Measurements from ENCODE around the gene FRMD4B.

Gene FRMD4B

DNA sequence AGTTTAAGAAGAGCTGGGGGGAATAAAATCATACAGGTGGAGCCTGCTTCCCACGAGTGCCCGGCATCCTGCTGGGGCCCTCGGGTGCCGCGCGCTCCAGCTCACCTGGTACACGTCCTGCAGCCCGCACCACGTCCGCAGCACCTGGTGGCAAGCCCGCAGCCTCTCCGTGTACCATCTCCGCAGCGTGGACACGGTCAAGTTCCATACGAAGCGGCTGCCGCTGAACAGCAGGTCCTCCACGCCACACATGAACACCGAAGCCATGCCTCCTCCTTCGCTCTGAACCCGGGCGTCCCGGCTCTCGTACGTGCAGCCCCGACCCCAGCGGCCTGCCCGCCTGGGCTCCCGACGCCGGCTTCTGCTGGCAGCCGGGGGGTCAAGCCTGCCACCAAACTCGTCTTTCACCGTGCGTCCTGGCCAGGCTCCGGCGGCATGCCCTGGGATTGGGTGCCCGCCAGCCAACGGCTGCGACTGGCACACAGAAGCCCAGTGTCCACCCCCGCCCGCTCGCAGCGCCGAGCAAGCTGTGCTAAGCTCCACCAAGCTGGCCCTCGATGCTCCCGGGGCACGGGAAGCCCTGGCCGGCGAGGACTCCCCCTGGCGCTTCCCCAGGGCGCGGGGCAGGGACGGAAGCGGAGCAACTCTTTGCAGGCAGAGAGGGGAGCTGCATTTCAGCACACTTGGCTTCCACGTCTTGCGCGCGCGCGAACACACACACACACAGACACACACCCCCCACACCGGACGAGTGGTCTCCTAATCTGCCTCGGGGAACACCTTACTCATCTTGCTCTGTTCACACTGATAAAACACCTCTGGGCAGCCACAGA is at the start of gene FRMD4B:
FRMD4B (minus strand) TSS at position 366 of the 833 bp plus-strand sequence; CDS start at position 267, 99 bp downstream.
- peak; percentile 47 for DNase-seq

DNA sequence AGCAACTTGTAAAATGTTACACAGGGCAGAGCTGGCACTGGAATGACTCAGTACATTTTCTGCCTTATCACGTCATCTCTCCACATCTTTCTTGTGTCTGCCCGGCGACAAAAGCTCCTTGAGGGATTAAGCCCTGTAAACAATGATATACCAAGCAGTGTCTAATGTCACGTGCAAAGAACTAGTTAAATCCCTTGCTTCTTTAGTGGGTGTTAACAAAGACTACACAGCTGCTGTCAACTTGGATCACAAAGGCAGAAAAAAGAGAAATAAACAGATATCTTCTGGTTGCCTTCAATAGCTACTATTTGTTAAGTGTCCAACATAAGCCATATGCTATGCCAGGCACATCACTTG is 48.1 kb upstream of the FRMD4B start:
- no peak for DNase-seq

DNA sequence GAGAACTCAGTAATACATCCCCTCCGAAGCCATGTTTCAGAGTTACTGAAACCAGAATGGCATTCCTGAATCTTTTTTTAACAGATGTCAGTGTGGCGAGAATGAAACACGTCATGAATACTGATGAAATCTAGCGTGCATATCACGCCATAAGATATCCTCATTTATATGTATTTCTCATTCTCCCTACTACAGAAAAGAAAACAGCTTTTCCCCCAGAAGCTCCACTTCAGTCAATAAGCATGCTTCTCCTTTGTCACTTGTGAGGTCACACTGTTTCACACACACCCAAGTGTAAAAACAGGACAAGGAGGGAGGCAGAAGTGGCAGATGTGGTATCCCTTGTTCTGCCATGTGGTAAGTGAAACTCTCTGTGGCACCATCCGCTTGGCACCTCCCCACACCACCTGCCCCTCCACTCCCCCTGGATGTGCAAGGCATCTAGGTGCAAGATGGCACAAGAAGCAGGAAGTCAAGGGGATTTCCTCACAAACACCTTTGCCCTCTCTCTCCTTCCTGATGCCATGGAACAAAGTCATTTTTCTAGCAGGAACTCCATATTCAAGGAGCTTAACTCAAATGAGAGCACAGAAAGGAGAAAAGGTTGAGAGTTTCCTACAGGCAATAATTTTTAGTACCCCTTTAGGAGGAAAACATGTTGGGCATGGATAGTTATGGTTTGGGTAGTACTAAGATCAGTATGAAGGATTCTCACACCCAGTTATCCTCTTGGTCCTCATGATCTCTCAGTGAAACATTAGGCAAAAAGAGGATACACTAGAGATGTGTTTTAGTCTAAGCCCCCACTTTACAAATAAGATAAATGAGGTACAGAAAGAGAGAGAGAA is 47.5 kb upstream of the FRMD4B start:
- DNase-seq: no peak

DNA sequence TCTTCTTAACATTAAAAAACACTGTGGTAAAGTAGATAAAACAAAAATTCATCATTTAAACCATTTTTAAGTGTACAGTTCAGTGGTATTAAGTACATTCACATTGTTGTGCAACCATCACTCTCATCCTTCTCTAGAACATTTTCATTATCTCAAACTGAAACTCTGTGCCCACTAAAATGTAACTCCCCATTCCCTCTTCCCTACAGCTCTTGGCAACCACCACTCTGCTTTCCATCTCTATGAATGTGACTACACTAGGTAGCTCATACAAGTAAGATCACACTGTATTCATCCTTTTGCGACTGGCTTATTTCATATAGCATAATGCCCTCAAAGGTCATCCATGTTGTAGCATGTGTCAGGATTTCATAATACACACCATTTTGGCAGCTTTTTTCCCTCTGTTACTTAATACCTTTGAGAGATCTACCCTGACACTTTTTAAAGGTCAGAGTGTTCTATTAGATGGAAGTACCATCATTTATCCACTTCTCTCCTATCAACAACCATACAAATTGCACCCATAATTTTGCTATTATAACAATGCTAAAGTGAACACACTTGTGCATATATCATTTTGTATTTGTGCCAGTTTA is 42.9 kb upstream of the FRMD4B start:
- no peak for DNase-seq

DNA sequence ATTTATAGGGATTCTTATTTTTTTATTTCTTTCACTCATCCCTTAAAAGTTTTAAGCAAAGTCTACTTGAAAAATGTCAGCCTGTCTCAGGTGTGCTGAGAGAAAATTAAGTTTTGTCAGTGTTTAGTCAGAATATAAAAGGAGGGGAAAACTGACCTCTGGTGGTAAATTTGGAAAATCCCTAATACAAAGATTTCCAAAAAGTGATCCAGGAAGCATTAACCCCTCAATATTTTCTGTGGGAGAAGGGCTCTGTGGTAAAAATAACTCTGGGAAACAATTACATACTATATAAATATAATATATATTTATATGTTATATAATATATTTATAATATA is 41.0 kb upstream of the FRMD4B start:
- DNase-seq: no peak

DNA sequence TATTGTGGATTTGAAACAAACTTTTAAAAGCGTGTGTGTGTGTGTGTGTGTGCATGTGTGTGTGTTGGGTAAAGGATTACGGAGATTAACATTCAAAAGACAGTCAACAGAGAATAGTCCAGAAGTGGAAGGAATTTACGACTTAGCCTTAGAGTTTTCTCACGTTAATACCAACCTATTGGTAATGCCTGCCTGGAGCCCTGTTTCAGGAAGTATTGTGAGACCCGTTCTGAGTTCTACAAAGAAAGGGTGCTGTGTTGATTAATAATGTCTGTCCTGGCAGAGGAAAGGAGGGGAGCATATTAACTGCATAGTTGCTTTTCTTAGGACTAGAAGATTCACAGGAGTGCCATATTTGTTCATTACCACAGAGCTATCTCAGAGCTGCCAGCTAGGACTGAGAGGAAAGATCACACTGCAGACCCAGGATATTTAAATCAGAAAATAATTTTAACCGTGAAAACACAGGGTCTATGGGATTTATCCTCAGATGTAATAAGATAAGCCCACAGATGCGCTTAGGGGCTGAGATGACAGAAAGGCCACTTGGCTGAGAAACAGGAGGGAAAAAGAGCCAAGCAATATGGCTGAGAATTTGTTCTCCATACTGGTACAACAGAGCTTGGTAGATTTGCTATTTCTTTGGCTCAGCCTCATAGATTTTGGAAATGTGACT is 40.5 kb upstream of the FRMD4B start:
- no peak for DNase-seq

DNA sequence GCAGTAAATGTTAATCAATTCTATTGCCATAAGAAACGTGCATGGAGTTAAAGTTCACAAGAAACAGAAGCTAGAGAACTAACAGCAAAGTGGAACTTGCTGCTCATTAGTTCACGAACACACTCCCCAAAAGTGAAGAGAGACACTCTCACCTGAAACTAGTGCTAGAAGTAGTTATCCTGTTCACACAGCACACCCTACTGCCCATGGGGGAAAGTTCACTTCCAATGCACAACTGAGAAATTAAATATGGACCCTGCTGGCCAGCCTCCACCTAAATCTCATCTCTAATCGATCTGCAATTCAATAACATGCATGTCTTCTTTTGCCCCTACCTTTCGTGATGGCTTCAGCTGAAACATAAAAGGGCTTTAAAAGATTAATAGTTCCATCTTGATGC is 39.4 kb upstream of the FRMD4B start:
- no peak for DNase-seq

DNA sequence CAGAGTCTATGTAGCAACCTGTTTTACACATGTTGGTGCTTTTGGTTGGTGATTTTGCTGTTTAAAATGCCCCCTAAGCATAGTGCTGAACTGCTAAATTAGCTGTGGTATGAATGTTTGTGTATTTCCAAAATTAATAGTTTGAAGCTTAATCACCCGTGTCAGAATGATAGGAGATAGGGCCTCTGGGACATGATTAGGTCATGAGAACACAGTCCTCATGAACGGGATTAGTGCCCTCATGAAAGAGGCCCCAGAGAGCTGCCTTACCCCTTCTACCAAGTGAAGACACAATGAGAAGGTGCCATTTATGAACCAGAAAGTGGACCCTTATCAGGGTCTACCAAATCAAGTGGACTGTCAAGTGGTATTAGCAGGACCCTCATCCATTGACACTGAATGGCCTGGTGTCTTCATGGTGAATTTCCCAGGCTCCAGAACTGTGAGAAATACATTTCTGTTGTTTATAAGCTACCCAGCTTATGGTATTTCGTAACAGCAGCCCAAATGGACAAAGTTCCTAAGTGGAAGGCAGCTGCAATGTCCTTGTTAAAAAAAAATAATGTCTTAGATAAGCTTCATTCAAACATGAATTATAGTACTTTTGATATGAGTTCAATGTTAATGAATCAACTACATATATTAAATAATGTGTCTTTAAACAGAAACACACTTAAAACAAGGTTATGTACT is 37.7 kb upstream of the FRMD4B start:
- no peak for DNase-seq

DNA sequence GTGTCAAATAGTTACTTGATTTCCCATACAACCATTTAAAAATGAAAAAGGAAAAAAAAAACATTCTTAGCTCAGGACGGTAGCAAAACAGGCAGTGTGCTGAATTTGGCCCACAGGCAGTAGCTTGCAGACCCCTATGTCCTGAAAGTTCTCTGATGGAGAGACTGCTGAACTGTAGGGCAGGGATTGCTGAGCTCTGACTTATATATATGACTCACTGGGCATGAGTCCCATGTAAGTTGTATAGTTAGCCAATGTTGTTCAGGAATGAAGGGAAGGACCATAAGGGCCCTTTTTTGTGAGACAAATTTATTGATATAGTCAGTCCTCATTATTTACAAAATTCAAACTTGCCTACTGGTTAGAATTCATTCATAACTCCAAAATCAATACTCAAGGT is 36.9 kb upstream of the FRMD4B start:
- DNase-seq: no peak

DNA sequence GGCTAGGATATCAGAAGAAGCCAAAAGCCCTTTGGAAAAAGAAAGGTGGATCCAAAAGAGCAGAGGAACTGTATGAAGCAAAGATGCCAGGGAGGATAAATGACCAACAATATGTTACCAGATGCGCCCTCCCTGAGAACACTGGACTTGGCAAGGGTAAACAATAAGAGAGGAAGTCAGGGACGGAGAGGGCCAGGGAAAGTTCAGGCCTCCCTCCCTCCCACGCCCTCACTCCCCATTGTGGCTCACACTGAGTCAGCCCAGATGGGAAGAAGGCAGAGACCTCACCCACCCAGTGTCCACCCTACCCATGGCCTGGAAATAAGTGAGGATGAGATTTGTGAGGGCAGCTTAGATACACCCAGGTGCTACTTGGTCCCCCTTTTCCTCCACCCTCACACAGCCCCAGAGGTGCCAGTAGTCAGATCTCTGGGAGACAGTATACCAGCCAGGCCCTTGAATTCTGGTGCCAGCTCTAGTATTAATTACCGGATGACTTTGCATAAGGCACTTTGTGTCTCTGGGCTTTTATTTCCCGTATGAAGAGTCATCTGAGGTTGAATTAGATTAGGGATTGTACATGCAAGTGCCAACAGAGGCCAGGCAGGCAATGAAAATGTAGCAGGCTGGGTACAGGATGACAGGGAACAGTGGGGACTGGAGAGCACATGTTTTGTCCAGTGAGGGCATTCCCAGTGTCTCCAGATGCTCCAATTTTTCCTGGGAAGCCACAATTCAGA is 35.1 kb upstream of the FRMD4B start:
- no peak for DNase-seq

DNA sequence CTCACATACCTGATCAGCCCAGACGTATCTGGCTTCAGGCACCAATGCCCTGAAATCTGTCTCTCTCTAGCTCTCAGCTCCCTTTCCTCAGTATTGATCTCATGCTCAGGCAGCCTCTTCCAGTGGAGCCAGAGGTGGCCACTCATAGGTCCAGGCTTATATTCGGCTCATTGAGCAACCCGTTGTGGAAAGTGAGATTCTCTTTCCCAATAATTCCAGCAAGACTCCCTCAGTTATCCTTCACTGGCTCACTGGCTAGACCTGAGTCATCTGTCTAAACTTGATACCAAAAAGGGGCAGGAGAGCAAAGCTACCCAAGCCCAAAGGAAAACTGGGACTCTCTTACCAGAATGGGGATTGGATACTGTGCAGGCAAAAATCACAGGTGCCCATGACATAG is 33.4 kb upstream of the FRMD4B start:
- DNase-seq: no peak

DNA sequence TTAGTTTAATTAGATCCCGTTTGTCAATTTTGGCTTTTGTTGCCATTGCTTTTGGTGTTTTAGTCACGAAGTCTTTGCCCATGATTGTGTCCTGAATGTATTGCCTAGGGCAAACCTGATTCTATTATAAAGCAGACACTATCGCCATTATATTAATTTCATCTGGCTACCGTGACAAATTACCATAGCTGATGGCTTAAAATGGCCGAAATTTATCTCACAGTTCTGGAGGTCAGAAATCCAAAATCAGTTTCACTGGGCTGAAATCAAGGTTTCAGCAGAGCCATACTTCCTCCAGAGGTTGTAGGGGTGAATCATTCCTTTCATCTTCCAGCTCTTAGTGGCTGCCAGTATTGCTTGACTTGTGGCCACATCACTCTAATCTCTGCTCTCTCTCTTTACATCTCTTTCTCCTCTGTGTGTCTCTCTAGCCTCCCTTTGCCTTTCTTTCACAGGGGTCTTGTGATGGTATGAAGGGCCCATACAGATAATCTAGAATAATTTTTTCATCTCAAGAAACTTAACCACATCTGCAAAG is 31.7 kb upstream of the FRMD4B start:
- no peak for DNase-seq

DNA sequence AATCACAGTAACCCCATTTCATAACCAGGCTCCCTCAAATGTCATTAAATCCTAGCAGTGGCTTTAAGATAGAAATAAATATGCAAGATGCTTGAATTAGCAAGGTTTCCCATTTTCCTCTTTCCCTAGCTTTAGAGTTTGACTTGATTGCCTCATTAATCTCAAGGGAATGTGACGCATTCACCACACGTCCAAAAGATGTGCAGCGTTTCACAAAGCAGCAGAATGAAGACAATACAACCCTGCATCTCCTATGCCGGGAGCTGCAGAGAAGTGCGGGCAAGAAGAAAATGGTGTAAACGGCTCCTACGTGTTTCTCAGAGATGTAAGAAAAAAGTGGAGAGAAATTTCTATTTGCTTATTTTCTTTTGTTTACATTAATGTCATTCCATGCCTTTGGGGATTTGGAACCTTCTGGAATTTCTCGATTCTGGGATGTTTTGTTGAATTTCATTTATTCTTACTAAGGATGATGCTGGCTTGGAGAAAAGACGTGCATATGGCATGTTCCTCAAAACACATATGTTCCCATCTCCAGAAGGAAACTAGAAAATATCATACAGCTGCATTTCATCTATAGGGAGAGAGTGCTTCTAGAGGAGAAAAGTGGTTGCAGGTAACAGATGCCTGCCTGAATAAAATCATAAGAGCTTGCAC is 27.8 kb upstream of the FRMD4B start:
- no peak for DNase-seq

DNA sequence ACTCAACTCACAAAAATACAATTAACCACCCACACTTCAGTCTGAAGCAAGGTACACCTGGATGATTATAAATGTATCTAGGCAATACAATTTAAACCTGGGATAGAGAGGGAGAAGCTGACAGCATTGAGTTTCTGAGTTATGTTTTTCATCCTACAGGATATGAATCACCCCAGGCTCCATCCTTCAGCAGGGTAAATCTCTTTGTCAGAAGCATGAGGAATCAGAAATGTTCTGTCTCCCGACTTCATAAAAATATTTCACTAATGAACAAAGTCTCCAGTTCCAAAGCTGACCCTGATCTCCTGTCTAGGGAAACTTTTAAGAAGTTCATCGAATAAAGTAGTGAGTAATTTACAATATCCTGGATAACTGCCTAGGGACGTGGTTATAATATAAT is 25.5 kb upstream of the FRMD4B start:
- no peak for DNase-seq

DNA sequence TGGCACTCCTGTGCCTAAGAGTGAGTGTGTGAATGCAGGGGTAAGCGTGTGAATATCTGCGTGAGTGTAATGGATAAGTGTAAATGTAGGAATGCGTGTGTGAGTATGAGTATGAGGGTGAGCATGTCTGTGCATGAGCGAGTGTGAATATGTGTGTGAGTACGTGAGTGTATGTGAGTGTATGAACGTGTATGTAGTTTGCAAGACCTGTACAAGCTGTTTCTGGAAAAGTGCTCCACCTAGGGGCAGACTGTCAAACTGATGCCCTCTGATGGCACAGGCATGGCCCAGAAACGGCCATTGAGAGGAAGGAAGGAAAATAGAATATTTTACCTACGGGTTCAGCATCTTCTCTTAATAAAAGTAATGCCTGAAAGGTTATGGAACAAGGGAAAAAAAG is 24.4 kb upstream of the FRMD4B start:
- no peak for DNase-seq

DNA sequence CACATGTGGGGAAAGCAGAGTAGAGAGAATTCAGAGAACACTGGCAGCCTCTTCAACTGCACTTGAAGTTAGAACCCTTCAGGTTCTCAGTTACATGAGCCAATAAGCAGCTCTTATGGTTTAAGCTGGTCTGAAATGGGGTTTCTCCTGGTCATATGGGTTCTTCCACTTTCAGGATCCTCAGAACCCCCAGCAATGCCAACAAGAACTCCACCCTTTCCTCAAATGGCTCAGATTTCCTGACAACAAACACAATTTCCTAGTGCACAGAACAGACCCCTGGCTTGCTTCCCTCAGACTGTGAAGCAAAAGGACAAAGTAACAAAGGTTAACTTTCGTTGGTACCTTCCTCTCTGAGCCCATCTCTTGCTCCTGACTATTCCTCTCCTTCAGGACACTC is 23.9 kb upstream of the FRMD4B start:
- no peak for DNase-seq

DNA sequence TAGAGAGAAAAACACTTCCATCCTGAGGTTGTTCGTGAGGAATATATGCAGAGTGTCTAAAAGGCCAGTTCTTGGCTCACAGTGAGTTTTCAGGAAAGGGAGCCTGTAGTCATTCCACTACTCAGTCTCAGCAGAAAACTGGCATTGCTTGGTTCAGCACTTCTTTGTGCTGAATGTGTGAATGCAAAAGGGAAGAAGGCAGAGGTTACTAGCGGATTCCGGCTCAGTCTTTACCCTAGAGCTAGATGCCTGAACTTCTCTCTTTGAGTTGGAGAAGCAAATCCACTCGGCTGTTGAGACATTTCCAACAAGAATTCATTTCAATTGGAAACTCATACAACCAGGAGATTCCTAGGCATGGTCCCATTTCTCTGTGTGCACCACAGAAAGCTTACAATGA is 23.1 kb upstream of the FRMD4B start:
- no peak for DNase-seq

DNA sequence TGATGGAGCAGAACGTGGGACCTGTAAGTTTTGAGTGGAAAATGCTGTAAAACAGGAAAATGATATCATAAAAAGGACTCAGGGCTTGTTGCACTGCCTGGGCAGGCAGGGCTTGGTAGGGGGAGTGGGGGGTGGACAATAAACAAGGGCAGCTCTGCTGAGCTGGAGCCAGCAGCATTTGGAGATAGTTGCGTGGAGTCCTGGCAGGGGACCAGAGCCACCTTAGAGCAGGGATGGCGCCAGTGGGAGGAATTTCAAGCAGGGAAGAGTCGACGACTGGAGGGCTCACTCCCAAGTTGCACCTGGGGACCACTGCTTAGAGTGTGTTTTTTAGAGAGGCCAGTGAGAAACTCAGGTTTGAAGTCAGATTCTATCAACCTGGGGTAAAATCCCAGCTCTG is 22.7 kb upstream of the FRMD4B start:
- no peak for DNase-seq

DNA sequence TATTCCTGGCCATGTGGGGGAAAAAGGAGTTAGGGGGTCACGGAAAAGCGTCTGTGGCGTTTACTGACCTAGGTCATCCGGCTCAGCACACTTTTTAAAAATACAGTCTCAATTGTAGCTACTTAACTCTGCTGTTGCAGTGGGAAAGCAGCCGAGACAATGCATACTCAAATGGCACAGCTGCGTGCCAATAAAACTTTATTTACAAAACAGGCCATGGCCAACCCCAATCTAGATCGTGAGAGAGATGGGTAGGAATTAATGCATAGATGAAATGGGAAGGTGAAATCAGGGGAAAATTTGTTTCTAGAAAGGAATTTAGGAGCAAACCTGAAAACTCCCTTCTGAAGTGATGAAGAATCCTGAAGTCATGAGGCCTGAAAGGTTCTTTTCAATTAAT is 22.0 kb upstream of the FRMD4B start:
- no peak for DNase-seq

DNA sequence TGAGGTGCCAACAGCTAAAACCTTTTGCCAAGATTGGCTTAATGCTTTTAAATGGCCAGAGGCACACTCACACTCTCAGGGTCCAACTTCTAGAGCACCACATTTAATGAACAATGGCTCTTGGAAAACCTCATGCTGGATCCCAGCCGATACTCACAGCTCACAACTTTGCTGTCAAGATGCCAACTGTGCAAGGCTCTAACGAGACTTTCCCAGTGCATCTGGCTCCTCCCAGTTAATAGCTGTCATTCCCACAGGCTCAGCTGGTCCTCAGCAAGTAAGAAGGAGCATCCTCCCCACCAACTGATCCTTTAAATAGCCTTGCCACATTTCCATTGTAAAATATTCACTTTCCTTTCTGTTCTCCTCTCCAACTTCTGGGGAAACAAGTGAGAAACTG is 20.3 kb upstream of the FRMD4B start:
- no peak for DNase-seq

DNA sequence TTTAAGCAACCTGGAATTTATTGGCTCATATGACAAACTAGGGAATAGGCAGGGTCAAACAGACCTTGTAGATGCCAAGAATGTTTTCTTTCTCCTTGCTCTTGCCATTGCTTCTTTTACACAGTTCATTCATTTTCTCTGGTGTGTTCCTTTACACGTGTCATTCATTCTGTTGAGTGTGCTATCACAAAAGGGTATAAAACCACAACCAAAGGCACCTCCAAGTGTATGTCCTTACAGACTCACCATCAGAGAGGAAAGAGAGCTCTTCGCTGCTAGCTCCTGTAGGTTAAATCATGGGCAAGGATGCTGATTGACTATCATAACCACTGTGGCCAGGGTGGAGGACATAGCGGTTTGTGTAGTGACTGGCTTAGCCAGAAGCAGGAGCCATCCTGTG is 19.2 kb upstream of the FRMD4B start:
- no peak for DNase-seq

Data from 8988T (cell line).